HG03066 (cell line): Measurements from ENCODE around the gene VTI1A.
"Not testable (repeated sequence)": the region's sequence is repeated elsewhere in the genome, so short reads cannot be mapped to it uniquely, and the experiment has no call there.

ENCODE experiments used
- ATAC-seq: cut with Tn5 transposase; IDR thresholded peaks from one replicate; pipeline ENCODE4 v1.9.1; 2021; ENCODE audit warnings: low read depth; ENCODE audit not compliant: unreplicated experiment

Gene VTI1A

GRCh38 chr10:112708461-112708860 is 261.4 kb downstream of the VTI1A start:
- ATAC-seq, result no peak

- ATAC-seq, result no peak
Observed at GRCh38 chr10:112710528-112710927, 263.5 kb downstream of the VTI1A start.

- no peak for ATAC-seq
Observed at GRCh38 chr10:112711366-112711765, 264.4 kb downstream of the VTI1A start.

GRCh38 chr10:112712536-112712935 is 265.5 kb downstream of the VTI1A start:
- ATAC-seq, result no peak

- no peak for ATAC-seq
Observed at GRCh38 chr10:112713411-112713810, 266.4 kb downstream of the VTI1A start.

- ATAC-seq, result no peak
Observed at GRCh38 chr10:112715581-112715980, 268.6 kb downstream of the VTI1A start.

GRCh38 chr10:112716076-112716475 is 269.1 kb downstream of the VTI1A start:
- no peak for ATAC-seq

- no peak for ATAC-seq
Observed at GRCh38 chr10:112716924-112717413, 270.0 kb downstream of the VTI1A start.

- ATAC-seq, result no peak
Observed at GRCh38 chr10:112720178-112720577, 273.2 kb downstream of the VTI1A start.

GRCh38 chr10:112721080-112721698 is 274.2 kb downstream of the VTI1A start:
- ATAC-seq, result peak; percentile 66

- no peak for ATAC-seq
Observed at GRCh38 chr10:112722758-112723157, 275.7 kb downstream of the VTI1A start.

- ATAC-seq, result no peak
Observed at GRCh38 chr10:112723876-112724275, 276.9 kb downstream of the VTI1A start.

GRCh38 chr10:112724404-112724991 is 277.5 kb downstream of the VTI1A start:
- no peak for ATAC-seq

- no peak for ATAC-seq
Observed at GRCh38 chr10:112728118-112728883, 281.3 kb downstream of the VTI1A start.

GRCh38 chr10:112728997-112729396 is 282.0 kb downstream of the VTI1A start:
- ATAC-seq, result no peak

- ATAC-seq, result not testable (repeated sequence)
Observed at GRCh38 chr10:112731450-112731849, 284.4 kb downstream of the VTI1A start.

- peak; percentile 47 for ATAC-seq
Observed at GRCh38 chr10:112732277-112732921, 285.4 kb downstream of the VTI1A start.

- ATAC-seq, result no peak
Observed at GRCh38 chr10:112735041-112735695, 288.2 kb downstream of the VTI1A start.

GRCh38 chr10:112738606-112739591 is 291.9 kb downstream of the VTI1A start:
- no peak for ATAC-seq
